ENCODE measurements around the gene NIBAN1. TPM values are rescaled to one million over a fixed set of nuclear protein-coding genes. Genes with fewer than 3 reads are reported as not detected.
A peak's percentile ranks its signal among the peaks of the same experiment; 100 is the strongest.

Gene NIBAN1
- total RNA-seq, 1 donor from 2014 or later = 43.1 TPM

GRCh38 chr1:184945678-184946412 lies 28.5 kb downstream of the NIBAN1 start:
- DNase-seq = no peak

GRCh38 chr1:184945029-184945428 lies 29.3 kb downstream of the NIBAN1 start:
- DNase-seq = no peak

GRCh38 chr1:184943998-184944397 lies 30.3 kb downstream of the NIBAN1 start:
- DNase-seq = no peak

- no peak for DNase-seq
Observed at GRCh38 chr1:184941735-184942134, 32.6 kb downstream of the NIBAN1 start.

GRCh38 chr1:184941410-184941733 lies 32.9 kb downstream of the NIBAN1 start:
- no peak for DNase-seq

- DNase-seq = no peak
Observed at GRCh38 chr1:184940694-184941409, 33.5 kb downstream of the NIBAN1 start.

- DNase-seq = no peak
Observed at GRCh38 chr1:184940226-184940625, 34.1 kb downstream of the NIBAN1 start.

- no peak for DNase-seq
Observed at GRCh38 chr1:184937729-184938128, 36.6 kb downstream of the NIBAN1 start.

GRCh38 chr1:184935920-184936798 lies 38.1 kb downstream of the NIBAN1 start:
- no peak for DNase-seq

GRCh38 chr1:184933944-184934343 lies 40.4 kb downstream of the NIBAN1 start:
- DNase-seq = no peak

- DNase-seq = no peak
Observed at GRCh38 chr1:184932319-184932718, 42.0 kb downstream of the NIBAN1 start.

- DNase-seq = peak; percentile 32
Observed at GRCh38 chr1:184931566-184931965, 42.7 kb downstream of the NIBAN1 start.

GRCh38 chr1:184930645-184931044 lies 43.7 kb downstream of the NIBAN1 start:
- no peak for DNase-seq

- no peak for DNase-seq
Observed at GRCh38 chr1:184930232-184930631, 44.1 kb downstream of the NIBAN1 start.

- no peak for DNase-seq
Observed at GRCh38 chr1:184929711-184930202, 44.6 kb downstream of the NIBAN1 start.

- no peak for DNase-seq
Observed at GRCh38 chr1:184928394-184928793, 45.9 kb downstream of the NIBAN1 start.

Other genes starting within 250 kb of the NIBAN1 start
- gene EDEM3, start 219.7 kb downstream of the NIBAN1 start, total RNA-seq = 88.3 and 99.5 TPM in 2 replicates
- gene RNF2, start 71.0 kb upstream of the NIBAN1 start, total RNA-seq = 25.2 and 72.0 TPM in 2 replicates
- gene TRMT1L, start 182.4 kb upstream of the NIBAN1 start, total RNA-seq = 25.2 and 37.7 TPM in 2 replicates
- gene SWT1, start 182.7 kb upstream of the NIBAN1 start, total RNA-seq = 6.4 and 7.1 TPM in 2 replicates

All from dermis blood vessel endothelial cell (primary cell).